Peyer's patch (tissue), 4 donors: ENCODE data around the gene MAML1. TPM values are rescaled to one million over a fixed set of nuclear protein-coding genes. Genes with fewer than 3 reads are reported as not detected.

ENCODE experiments used
- DNase-seq, 3 donors: peaks; one replicate each; pipeline ENCODE4 v3.0.0-alpha.2; 2017 to 2019
- H3K27ac ChIP-seq, 4 donors: fragments of 200-600 bp; sonication (generic); one replicate each; pipeline ENCODE4 v1.5.1; 2016 to 2019
- H3K27me3 ChIP-seq, 2 donors: fragments of 200-600 bp; sonication (generic); one replicate each; pipeline ENCODE4 v1.5.1; 2019
- H3K36me3 ChIP-seq, 3 donors: fragments of 200-600 bp; sonication (generic); one replicate each; pipeline ENCODE4 v1.5.1; 2016 to 2019
- H3K4me1 ChIP-seq, 4 donors: fragments of 200-600 bp; sonication (generic); one replicate each; pipeline ENCODE4 v1.5.1; 2016 to 2019
- H3K4me3 ChIP-seq, 4 donors: fragments of 200-600 bp; sonication (generic); 1 replicate in 3 of 4; 2 replicates in 1 of 4; pipeline ENCODE4 v1.5.1; 2016 to 2019; ENCODE audit warnings: mild to moderate bottlenecking in 1 of 4
- H3K9me3 ChIP-seq, 4 donors: fragments of 200-600 bp; sonication (generic); one replicate each; pipeline ENCODE4 v1.5.1; 2016 to 2019; ENCODE audit warnings: mild to moderate bottlenecking in 1 of 4
- CTCF ChIP-seq, 6 experiments: fragments of 450-650 bp in 4 of 6; fragments of 200-600 bp in 2 of 6; sonication (generic) in 1 of 6; IDR thresholded peaks; one replicate each; pipeline ENCODE4 v1.5.1; 2017 to 2019; ENCODE audit warnings: antibody characterized with exemption in 6 of 6, mild to moderate bottlenecking in 3 of 6, moderate library complexity in 1 of 6
- POLR2A ChIP-seq, 2 donors: fragments of 450-650 bp; IDR thresholded peaks; one replicate each; pipeline ENCODE4 v1.5.1; 2017; ENCODE audit warnings: antibody characterized with exemption in 2 of 2, mild to moderate bottlenecking in 2 of 2, moderate library complexity in 2 of 2
- total RNA-seq, 4 donors: library from RNA; depleted of rRNA; stranded (reverse); fragments of >200 nt; gene quantifications; one replicate each; pipeline ENCODE4 v1.1.0, GENCODE V29; 2016

The MAML1 gene
- total RNA-seq, 4 donors from 2014 or later = 29.6 to 43.1 (median 37.3) TPM

GRCh38 chr5:179768326-179769085 is 35.9 kb downstream of the MAML1 start:
- DNase-seq = no peak
- Histone ChIP-seq H3K36me3 (peaks cover 0 to 78% (median 5%) of the 10 kb centered on the region in 3 donors), H3K4me3 (no peak overlapping the region), H3K9me3 (no peaks in the 10 kb centered on the region), H3K27me3 (no peaks in the 10 kb centered on the region), H3K4me1 (peaks cover 0 to 42% (median 1%) of the 10 kb centered on the region in 4 donors), H3K27ac (no peak overlapping the region)
- no peak for TF ChIP-seq POLR2A (IDR thresholded peaks at IDR 0.05)
- TF ChIP-seq CTCF (IDR thresholded peaks at IDR 0.05) = no peak

- Histone ChIP-seq H3K9me3 (no peaks in the 10 kb centered on the region), H3K27ac (no peak overlapping the region), H3K36me3 (peaks cover 0 to 86% (median 5%) of the 10 kb centered on the region in 3 donors), H3K4me3 (no peak overlapping the region), H3K27me3 (no peaks in the 10 kb centered on the region), H3K4me1 (peaks cover 0 to 35% (median 0%) of the 10 kb centered on the region in 4 donors)
- no peak for DNase-seq
- TF ChIP-seq POLR2A (IDR thresholded peaks at IDR 0.05) = no peak
- no peak for TF ChIP-seq CTCF (IDR thresholded peaks at IDR 0.05)
Measured at GRCh38 chr5:179769271-179769670, 36.6 kb downstream of the MAML1 start.

- no peak overlapping the region for H3K27ac ChIP-seq
- peaks cover 0 to 31% (median 0%) of the 10 kb centered on the region in 4 donors for H3K4me1 ChIP-seq
- no peak overlapping the region for H3K4me3 ChIP-seq
- no peaks in the 10 kb centered on the region for H3K9me3 ChIP-seq
- no peak for DNase-seq
- H3K27me3 ChIP-seq = no peaks in the 10 kb centered on the region
- TF ChIP-seq CTCF (IDR thresholded peaks at IDR 0.05) (no peak), POLR2A (IDR thresholded peaks at IDR 0.05) (no peak)
- peaks cover 0 to 91% (median 5%) of the 10 kb centered on the region in 3 donors for H3K36me3 ChIP-seq
Measured at GRCh38 chr5:179769796-179770195, 37.2 kb downstream of the MAML1 start.

- peaks cover 0 to 93% (median 5%) of the 10 kb centered on the region in 3 donors for H3K36me3 ChIP-seq
Measured at GRCh38 chr5:179771311-179771895, 38.8 kb downstream of the MAML1 start.

GRCh38 chr5:179772351-179772750 is 39.7 kb downstream of the MAML1 start:
- DNase-seq = no peak
- Histone ChIP-seq H3K9me3 (no peaks in the 10 kb centered on the region), H3K27ac (no peak overlapping the region), H3K36me3 (peaks cover 0 to 98% (median 5%) of the 10 kb centered on the region in 3 donors), H3K4me1 (peaks cover 0 to 6% (median 0%) of the 10 kb centered on the region in 4 donors), H3K27me3 (no peaks in the 10 kb centered on the region), H3K4me3 (no peak overlapping the region)
- no peak for TF ChIP-seq POLR2A (IDR thresholded peaks at IDR 0.05)
- no peak for TF ChIP-seq CTCF (IDR thresholded peaks at IDR 0.05)

More at GRCh38 chr5:179771311-179771895, 38.8 kb downstream of the MAML1 start:
- Histone ChIP-seq H3K27ac (no peak overlapping the region), H3K4me1 (peaks cover 0 to 15% (median 0%) of the 10 kb centered on the region in 4 donors), H3K4me3 (no peak overlapping the region), H3K27me3 (no peaks in the 10 kb centered on the region), H3K9me3 (no peaks in the 10 kb centered on the region)
- TF ChIP-seq POLR2A (IDR thresholded peaks at IDR 0.05) (no peak), CTCF (IDR thresholded peaks at IDR 0.05) (no peak)
- DNase-seq = no peak
